ENCODE results near the gene TSPAN31.

DNA sequence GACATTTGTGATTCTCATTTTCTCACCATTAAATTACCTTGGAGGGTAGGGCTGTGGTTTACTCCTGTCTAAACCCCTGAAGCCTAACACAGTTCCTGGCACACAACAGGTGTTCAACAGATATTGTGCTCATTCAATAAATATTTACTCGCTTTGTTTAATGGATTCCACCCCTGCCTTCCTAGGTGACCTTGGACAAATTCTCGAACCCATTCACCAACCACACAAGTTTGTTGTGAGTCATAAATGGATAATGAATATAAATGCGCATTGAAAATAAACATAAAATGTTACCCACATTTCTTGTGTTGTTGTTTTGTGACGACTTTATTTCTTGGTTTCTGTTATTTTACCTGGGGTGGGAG lies 37.4 kb downstream of the TSPAN31 start:
- TF ChIP-seq, protein P1, sequence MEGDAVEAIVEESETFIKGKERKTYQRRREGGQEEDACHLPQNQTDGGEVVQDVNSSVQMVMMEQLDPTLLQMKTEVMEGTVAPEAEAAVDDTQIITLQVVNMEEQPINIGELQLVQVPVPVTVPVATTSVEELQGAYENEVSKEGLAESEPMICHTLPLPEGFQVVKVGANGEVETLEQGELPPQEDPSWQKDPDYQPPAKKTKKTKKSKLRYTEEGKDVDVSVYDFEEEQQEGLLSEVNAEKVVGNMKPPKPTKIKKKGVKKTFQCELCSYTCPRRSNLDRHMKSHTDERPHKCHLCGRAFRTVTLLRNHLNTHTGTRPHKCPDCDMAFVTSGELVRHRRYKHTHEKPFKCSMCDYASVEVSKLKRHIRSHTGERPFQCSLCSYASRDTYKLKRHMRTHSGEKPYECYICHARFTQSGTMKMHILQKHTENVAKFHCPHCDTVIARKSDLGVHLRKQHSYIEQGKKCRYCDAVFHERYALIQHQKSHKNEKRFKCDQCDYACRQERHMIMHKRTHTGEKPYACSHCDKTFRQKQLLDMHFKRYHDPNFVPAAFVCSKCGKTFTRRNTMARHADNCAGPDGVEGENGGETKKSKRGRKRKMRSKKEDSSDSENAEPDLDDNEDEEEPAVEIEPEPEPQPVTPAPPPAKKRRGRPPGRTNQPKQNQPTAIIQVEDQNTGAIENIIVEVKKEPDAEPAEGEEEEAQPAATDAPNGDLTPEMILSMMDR (conservative IDR thresholded peaks at IDR 0.05; ENCODE audit: low read depth in 2 of 2): no peak
- TF ChIP-seq EZH2 (IDR thresholded peaks at IDR 0.05; ENCODE audit: low read depth, unreplicated experiment): no peak
- no peak for TF ChIP-seq JUNB (IDR thresholded peaks at IDR 0.05; ENCODE audit: unreplicated experiment)
- TF ChIP-seq, protein P2, sequence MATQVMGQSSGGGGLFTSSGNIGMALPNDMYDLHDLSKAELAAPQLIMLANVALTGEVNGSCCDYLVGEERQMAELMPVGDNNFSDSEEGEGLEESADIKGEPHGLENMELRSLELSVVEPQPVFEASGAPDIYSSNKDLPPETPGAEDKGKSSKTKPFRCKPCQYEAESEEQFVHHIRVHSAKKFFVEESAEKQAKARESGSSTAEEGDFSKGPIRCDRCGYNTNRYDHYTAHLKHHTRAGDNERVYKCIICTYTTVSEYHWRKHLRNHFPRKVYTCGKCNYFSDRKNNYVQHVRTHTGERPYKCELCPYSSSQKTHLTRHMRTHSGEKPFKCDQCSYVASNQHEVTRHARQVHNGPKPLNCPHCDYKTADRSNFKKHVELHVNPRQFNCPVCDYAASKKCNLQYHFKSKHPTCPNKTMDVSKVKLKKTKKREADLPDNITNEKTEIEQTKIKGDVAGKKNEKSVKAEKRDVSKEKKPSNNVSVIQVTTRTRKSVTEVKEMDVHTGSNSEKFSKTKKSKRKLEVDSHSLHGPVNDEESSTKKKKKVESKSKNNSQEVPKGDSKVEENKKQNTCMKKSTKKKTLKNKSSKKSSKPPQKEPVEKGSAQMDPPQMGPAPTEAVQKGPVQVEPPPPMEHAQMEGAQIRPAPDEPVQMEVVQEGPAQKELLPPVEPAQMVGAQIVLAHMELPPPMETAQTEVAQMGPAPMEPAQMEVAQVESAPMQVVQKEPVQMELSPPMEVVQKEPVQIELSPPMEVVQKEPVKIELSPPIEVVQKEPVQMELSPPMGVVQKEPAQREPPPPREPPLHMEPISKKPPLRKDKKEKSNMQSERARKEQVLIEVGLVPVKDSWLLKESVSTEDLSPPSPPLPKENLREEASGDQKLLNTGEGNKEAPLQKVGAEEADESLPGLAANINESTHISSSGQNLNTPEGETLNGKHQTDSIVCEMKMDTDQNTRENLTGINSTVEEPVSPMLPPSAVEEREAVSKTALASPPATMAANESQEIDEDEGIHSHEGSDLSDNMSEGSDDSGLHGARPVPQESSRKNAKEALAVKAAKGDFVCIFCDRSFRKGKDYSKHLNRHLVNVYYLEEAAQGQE (IDR thresholded peaks at IDR 0.05; ENCODE audit: unreplicated experiment): no peak
- TF ChIP-seq POLR2AphosphoS5 (IDR thresholded peaks at IDR 0.05; ENCODE audit: low read depth): no peak
- TF ChIP-seq ZNF114 (CRISPR knock-in tag; IDR thresholded peaks at IDR 0.05): no peak
- TF ChIP-seq EZH2phosphoT487 (IDR thresholded peaks at IDR 0.05; ENCODE audit: unreplicated experiment): no peak
- TF ChIP-seq CREB1 (CRISPR knock-in tag; IDR thresholded peaks at IDR 0.05; ENCODE audit: low read depth): no peak
- TF ChIP-seq NANOG (IDR thresholded peaks at IDR 0.05; ENCODE audit: borderline replicate concordance): no peak
- TF ChIP-seq, protein P3, sequence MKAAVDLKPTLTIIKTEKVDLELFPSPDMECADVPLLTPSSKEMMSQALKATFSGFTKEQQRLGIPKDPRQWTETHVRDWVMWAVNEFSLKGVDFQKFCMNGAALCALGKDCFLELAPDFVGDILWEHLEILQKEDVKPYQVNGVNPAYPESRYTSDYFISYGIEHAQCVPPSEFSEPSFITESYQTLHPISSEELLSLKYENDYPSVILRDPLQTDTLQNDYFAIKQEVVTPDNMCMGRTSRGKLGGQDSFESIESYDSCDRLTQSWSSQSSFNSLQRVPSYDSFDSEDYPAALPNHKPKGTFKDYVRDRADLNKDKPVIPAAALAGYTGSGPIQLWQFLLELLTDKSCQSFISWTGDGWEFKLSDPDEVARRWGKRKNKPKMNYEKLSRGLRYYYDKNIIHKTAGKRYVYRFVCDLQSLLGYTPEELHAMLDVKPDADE (IDR thresholded peaks at IDR 0.05): no peak
- TF ChIP-seq, protein P4, sequence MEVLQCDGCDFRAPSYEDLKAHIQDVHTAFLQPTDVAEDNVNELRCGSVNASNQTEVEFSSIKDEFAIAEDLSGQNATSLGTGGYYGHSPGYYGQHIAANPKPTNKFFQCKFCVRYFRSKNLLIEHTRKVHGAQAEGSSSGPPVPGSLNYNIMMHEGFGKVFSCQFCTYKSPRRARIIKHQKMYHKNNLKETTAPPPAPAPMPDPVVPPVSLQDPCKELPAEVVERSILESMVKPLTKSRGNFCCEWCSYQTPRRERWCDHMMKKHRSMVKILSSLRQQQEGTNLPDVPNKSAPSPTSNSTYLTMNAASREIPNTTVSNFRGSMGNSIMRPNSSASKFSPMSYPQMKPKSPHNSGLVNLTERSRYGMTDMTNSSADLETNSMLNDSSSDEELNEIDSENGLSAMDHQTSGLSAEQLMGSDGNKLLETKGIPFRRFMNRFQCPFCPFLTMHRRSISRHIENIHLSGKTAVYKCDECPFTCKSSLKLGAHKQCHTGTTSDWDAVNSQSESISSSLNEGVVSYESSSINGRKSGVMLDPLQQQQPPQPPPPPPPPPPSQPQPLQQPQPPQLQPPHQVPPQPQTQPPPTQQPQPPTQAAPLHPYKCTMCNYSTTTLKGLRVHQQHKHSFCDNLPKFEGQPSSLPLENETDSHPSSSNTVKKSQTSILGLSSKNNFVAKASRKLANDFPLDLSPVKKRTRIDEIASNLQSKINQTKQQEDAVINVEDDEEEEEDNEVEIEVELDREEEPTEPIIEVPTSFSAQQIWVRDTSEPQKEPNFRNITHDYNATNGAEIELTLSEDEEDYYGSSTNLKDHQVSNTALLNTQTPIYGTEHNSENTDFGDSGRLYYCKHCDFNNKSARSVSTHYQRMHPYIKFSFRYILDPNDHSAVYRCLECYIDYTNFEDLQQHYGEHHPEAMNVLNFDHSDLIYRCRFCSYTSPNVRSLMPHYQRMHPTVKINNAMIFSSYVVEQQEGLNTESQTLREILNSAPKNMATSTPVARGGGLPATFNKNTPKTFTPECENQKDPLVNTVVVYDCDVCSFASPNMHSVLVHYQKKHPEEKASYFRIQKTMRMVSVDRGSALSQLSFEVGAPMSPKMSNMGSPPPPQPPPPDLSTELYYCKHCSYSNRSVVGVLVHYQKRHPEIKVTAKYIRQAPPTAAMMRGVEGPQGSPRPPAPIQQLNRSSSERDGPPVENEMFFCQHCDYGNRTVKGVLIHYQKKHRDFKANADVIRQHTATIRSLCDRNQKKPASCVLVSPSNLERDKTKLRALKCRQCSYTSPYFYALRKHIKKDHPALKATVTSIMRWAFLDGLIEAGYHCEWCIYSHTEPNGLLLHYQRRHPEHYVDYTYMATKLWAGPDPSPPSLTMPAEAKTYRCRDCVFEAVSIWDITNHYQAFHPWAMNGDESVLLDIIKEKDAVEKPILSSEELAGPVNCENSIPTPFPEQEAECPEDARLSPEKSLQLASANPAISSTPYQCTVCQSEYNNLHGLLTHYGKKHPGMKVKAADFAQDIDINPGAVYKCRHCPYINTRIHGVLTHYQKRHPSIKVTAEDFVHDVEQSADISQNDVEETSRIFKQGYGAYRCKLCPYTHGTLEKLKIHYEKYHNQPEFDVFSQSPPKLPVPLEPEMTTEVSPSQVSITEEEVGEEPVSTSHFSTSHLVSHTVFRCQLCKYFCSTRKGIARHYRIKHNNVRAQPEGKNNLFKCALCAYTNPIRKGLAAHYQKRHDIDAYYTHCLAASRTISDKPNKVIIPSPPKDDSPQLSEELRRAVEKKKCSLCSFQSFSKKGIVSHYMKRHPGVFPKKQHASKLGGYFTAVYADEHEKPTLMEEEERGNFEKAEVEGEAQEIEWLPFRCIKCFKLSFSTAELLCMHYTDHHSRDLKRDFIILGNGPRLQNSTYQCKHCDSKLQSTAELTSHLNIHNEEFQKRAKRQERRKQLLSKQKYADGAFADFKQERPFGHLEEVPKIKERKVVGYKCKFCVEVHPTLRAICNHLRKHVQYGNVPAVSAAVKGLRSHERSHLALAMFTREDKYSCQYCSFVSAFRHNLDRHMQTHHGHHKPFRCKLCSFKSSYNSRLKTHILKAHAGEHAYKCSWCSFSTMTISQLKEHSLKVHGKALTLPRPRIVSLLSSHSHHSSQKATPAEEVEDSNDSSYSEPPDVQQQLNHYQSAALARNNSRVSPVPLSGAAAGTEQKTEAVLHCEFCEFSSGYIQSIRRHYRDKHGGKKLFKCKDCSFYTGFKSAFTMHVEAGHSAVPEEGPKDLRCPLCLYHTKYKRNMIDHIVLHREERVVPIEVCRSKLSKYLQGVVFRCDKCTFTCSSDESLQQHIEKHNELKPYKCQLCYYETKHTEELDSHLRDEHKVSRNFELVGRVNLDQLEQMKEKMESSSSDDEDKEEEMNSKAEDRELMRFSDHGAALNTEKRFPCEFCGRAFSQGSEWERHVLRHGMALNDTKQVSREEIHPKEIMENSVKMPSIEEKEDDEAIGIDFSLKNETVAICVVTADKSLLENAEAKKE (CRISPR knock-in tag; IDR thresholded peaks at IDR 0.05): no peak

All from GM23338 (cell line).